T-helper 1 cell treated with Interleukin-12 subunit alpha and Interleukin-12 subunit beta and Interleukin-4 antibody, amounts not matched to agents 30 μg/mL and 1 μg/mL, for 36 hours (primary cell): Measurements from ENCODE around the gene OGG1.

Experiments used
- H3K27ac Mint-ChIP-seq: one replicate; pipeline ENCODE4 v1.8.0; 2021; ENCODE audit warnings: mild to moderate bottlenecking, mixed read lengths
- H3K27me3 Mint-ChIP-seq: one replicate; pipeline ENCODE4 v1.8.0; 2021; ENCODE audit warnings: low read depth, mixed read lengths
- H3K36me3 Mint-ChIP-seq: one replicate; pipeline ENCODE4 v1.8.0; 2021; ENCODE audit warnings: low read depth, mixed read lengths
- H3K4me1 Mint-ChIP-seq: one replicate; pipeline ENCODE4 v1.8.0; 2021; ENCODE audit warnings: low read depth, mixed read lengths
- H3K4me3 Mint-ChIP-seq: one replicate; pipeline ENCODE4 v1.8.0; 2021; ENCODE audit warnings: mild to moderate bottlenecking, moderate library complexity, mixed read lengths
- H3K9me3 Mint-ChIP-seq: one replicate; pipeline ENCODE4 v1.8.0; 2021; ENCODE audit warnings: mixed read lengths

OGG1 gene

GRCh38 chr3:9780910-9781309, 31.2 kb downstream of the OGG1 start:
- peaks cover 45% of the 10 kb centered on the region for H3K4me1 Mint-ChIP-seq
- no peak overlapping the region for H3K4me3 Mint-ChIP-seq
- H3K9me3 Mint-ChIP-seq: no peaks in the 10 kb centered on the region
- H3K36me3 Mint-ChIP-seq: peaks cover 38% of the 10 kb centered on the region
- H3K27me3 Mint-ChIP-seq: no peaks in the 10 kb centered on the region
- peak overlapping the region; percentile 81 for H3K27ac Mint-ChIP-seq

- H3K27ac Mint-ChIP-seq: peak overlapping the region; percentile 45
- no peaks in the 10 kb centered on the region for H3K9me3 Mint-ChIP-seq
- H3K27me3 Mint-ChIP-seq: no peaks in the 10 kb centered on the region
- peaks cover 42% of the 10 kb centered on the region for H3K36me3 Mint-ChIP-seq
- peaks cover 45% of the 10 kb centered on the region for H3K4me1 Mint-ChIP-seq
- no peak overlapping the region for H3K4me3 Mint-ChIP-seq
These were observed 31.8 kb downstream of the OGG1 start for GRCh38 chr3:9781551-9781950.

GRCh38 chr3:9781978-9782603, 32.3 kb downstream of the OGG1 start:
- H3K27me3 Mint-ChIP-seq: no peaks in the 10 kb centered on the region
- H3K4me3 Mint-ChIP-seq: no peak overlapping the region
- H3K4me1 Mint-ChIP-seq: peaks cover 45% of the 10 kb centered on the region
- H3K9me3 Mint-ChIP-seq: no peaks in the 10 kb centered on the region
- H3K27ac Mint-ChIP-seq: peak overlapping the region; percentile 52
- peaks cover 46% of the 10 kb centered on the region for H3K36me3 Mint-ChIP-seq

- Mint-ChIP-seq H3K9me3 (no peaks in the 10 kb centered on the region), H3K4me3 (no peak overlapping the region), H3K4me1 (peaks cover 47% of the 10 kb centered on the region), H3K36me3 (peaks cover 52% of the 10 kb centered on the region), H3K27ac (no peak overlapping the region), H3K27me3 (no peaks in the 10 kb centered on the region)
These were observed 33.0 kb downstream of the OGG1 start for GRCh38 chr3:9782770-9783169.

GRCh38 chr3:9783954-9784353, 34.2 kb downstream of the OGG1 start:
- Mint-ChIP-seq H3K36me3 (peaks cover 56% of the 10 kb centered on the region), H3K9me3 (no peaks in the 10 kb centered on the region), H3K4me1 (peaks cover 38% of the 10 kb centered on the region), H3K4me3 (no peak overlapping the region), H3K27me3 (no peaks in the 10 kb centered on the region), H3K27ac (no peak overlapping the region)

GRCh38 chr3:9784965-9785364, 35.2 kb downstream of the OGG1 start:
- H3K9me3 Mint-ChIP-seq: no peaks in the 10 kb centered on the region
- H3K27ac Mint-ChIP-seq: no peak overlapping the region
- no peak overlapping the region for H3K4me3 Mint-ChIP-seq
- H3K4me1 Mint-ChIP-seq: peaks cover 31% of the 10 kb centered on the region
- H3K36me3 Mint-ChIP-seq: peaks cover 59% of the 10 kb centered on the region
- H3K27me3 Mint-ChIP-seq: no peaks in the 10 kb centered on the region

- peaks cover 62% of the 10 kb centered on the region for H3K36me3 Mint-ChIP-seq
- H3K4me1 Mint-ChIP-seq: peaks cover 30% of the 10 kb centered on the region
- no peak overlapping the region for H3K27ac Mint-ChIP-seq
- no peaks in the 10 kb centered on the region for H3K27me3 Mint-ChIP-seq
- H3K9me3 Mint-ChIP-seq: no peaks in the 10 kb centered on the region
- H3K4me3 Mint-ChIP-seq: no peak overlapping the region
These were observed 35.9 kb downstream of the OGG1 start for GRCh38 chr3:9785602-9786001.

- Mint-ChIP-seq H3K4me3 (no peak overlapping the region), H3K36me3 (peaks cover 59% of the 10 kb centered on the region), H3K27me3 (no peaks in the 10 kb centered on the region), H3K4me1 (peaks cover 31% of the 10 kb centered on the region), H3K27ac (no peak overlapping the region), H3K9me3 (no peaks in the 10 kb centered on the region)
These were observed 36.5 kb downstream of the OGG1 start for GRCh38 chr3:9786209-9786739.

- Mint-ChIP-seq H3K27me3 (no peaks in the 10 kb centered on the region), H3K4me3 (no peak overlapping the region), H3K36me3 (peaks cover 60% of the 10 kb centered on the region), H3K4me1 (peaks cover 33% of the 10 kb centered on the region), H3K27ac (peak overlapping the region; percentile 60), H3K9me3 (no peaks in the 10 kb centered on the region)
These were observed 37.3 kb downstream of the OGG1 start for GRCh38 chr3:9786825-9787669.

- Mint-ChIP-seq H3K36me3 (peaks cover 55% of the 10 kb centered on the region), H3K4me3 (no peak overlapping the region), H3K4me1 (peaks cover 29% of the 10 kb centered on the region), H3K27me3 (no peaks in the 10 kb centered on the region), H3K27ac (peak overlapping the region; percentile 60), H3K9me3 (no peaks in the 10 kb centered on the region)
These were observed 38.0 kb downstream of the OGG1 start for GRCh38 chr3:9787714-9788113.

GRCh38 chr3:9791127-9791526, 41.4 kb downstream of the OGG1 start:
- H3K27ac Mint-ChIP-seq: no peak overlapping the region
- peak overlapping the region; percentile 99 for H3K4me3 Mint-ChIP-seq
- H3K27me3 Mint-ChIP-seq: no peaks in the 10 kb centered on the region
- H3K9me3 Mint-ChIP-seq: no peaks in the 10 kb centered on the region
- peaks cover 42% of the 10 kb centered on the region for H3K4me1 Mint-ChIP-seq
- H3K36me3 Mint-ChIP-seq: peaks cover 56% of the 10 kb centered on the region

GRCh38 chr3:9791790-9792404, 42.1 kb downstream of the OGG1 start:
- Mint-ChIP-seq H3K9me3 (no peaks in the 10 kb centered on the region), H3K27me3 (no peaks in the 10 kb centered on the region), H3K4me3 (peak overlapping the region; percentile 99), H3K27ac (peak overlapping the region; percentile 99), H3K36me3 (peaks cover 50% of the 10 kb centered on the region), H3K4me1 (peaks cover 45% of the 10 kb centered on the region)

GRCh38 chr3:9792405-9793160, 42.8 kb downstream of the OGG1 start, which contains the start of the genes ARPC4 and TADA3:
Gene ARPC4, plus strand, starts transcription at chr3:9793082. Its CDS starts 40 bp downstream, at chr3:9793122.
Gene TADA3, minus strand, starts transcription at chr3:9792473. Its CDS starts 1,007 bp downstream, at chr3:9791466.
- peak within 1 kb of the TSS; percentile 99 for H3K4me3 Mint-ChIP-seq
- peaks cover 47% of the 10 kb centered on the region for H3K4me1 Mint-ChIP-seq
- no peaks in the 10 kb centered on the region for H3K9me3 Mint-ChIP-seq
- peak within 1 kb of the TSS; percentile 99 for H3K27ac Mint-ChIP-seq
- H3K27me3 Mint-ChIP-seq: no peaks in the 10 kb centered on the region
- H3K36me3 Mint-ChIP-seq: peaks cover 51% of the 10 kb centered on the region
